ENCODE data around the gene PTOV1. TPM values are rescaled to one million over a fixed set of nuclear protein-coding genes. Genes with fewer than 3 reads are reported as not detected.

PTOV1 gene
- total and polyA plus RNA-seq, 10 of the 15 experiments (the other 5 are each of a cell fraction or from before 2014, with no cell fraction given): 3.2 to 83.5 (median 22.3) TPM

- ChIA-PET POLR2A (interaction anchor here (0.5 kb wide), 1 partner anchor 154 kb away, joined by 4 read pairs; no protein-coding TSS in a partner anchor), RAD21 (ENCODE audit: unreplicated experiment) (interaction anchor here (1.3 kb wide), 1 partner anchor 13 kb away, joined by 3 read pairs; the partner anchor contains the start of gene PTOV1), SMC1A (ENCODE audit: uncharacterized antibody, unreplicated experiment) (no interaction called here), CTCF (interaction anchor here (1.4 to 1.5 kb wide), 2 partner anchors 10 to 13 kb away, joined by 3 read pairs; partner anchors contain the start of gene PTOV1)
- 96% methylated on average over 24 of the region's 24 CpGs for WGBS (ENCODE audit: insufficient coverage, insufficient replicate concordance, low lambda C conversion rate, missing lambda C conversion rate)
- no peak for ATAC-seq
- Histone ChIP-seq H3K4me2 (ENCODE audit: control insufficient read depth, insufficient read depth) (no peak overlapping the region), H3K79me2 (ENCODE audit: control insufficient read depth, insufficient read depth, low read length) (peaks cover 18% of the 10 kb centered on the region), H3K27me3 (replicated peaks in 1 of 2; ENCODE audit: control insufficient read depth in 2 of 2, insufficient read depth in 2 of 2, low read length in 1 of 2) (no peaks in the 10 kb centered on the region), H4K20me1 (ENCODE audit: control insufficient read depth, insufficient read depth) (no peaks in the 10 kb centered on the region), H2AFZ (ENCODE audit: control insufficient read depth, low read depth, low read length) (no peak overlapping the region), H3K4me1 (ENCODE audit: control insufficient read depth, insufficient read depth, low read length) (peaks cover 8% of the 10 kb centered on the region), H3K9ac (ENCODE audit: control insufficient read depth, insufficient read depth, low read length) (no peak overlapping the region), H3K9me3 (replicated peaks; ENCODE audit: control insufficient read depth, insufficient read depth, low read length) (no peaks in the 10 kb centered on the region), H3K4me3 (no peak overlapping the region), H3K36me3 (ENCODE audit: control insufficient read depth in 2 of 2, insufficient read depth in 2 of 2, low read length in 1 of 2) (peaks cover 9 to 26% of the 10 kb centered on the region in 2 experiments), H3K27ac (ENCODE audit: control insufficient read depth, insufficient read depth) (no peak overlapping the region)
- FAIRE-seq: no peak
- in situ Hi-C loops (cut with MboI): no loop called here
- no TSS peak for BruUV-seq (replicated peaks)
- no peak for DNase-seq (ENCODE audit: low read depth, low spot score)
- intact Hi-C loops (cut with micrococcal nuclease; ENCODE audit: unreplicated experiment): no loop called here
- no peak for TF ChIP-seq MAX (IDR thresholded peaks at IDR 0.05; ENCODE audit: low read depth, low read length)
- TF ChIP-seq BCL3 (IDR thresholded peaks at IDR 0.05; ENCODE audit: borderline replicate concordance, insufficient read depth, low read depth, low read length, poor library complexity, severe bottlenecking): no peak
- TF ChIP-seq CREM (IDR thresholded peaks at IDR 0.05; ENCODE audit: low read depth): no peak
- no peak for TF ChIP-seq ZBTB33 (IDR thresholded peaks at IDR 0.05)
- no peak for TF ChIP-seq BHLHE40 (IDR thresholded peaks at IDR 0.05; ENCODE audit: borderline replicate concordance in 1 of 2, low read depth in 2 of 2, low read length in 1 of 2)
- no peak for TF ChIP-seq USF2 (IDR thresholded peaks at IDR 0.05; ENCODE audit: borderline replicate concordance, low read depth, low read length)
- no peak for TF ChIP-seq CTCF (IDR thresholded peaks at IDR 0.05 in 2 of 3, conservative IDR thresholded peaks at IDR 0.05 in 1 of 3; ENCODE audit: control insufficient read depth in 2 of 3, extremely low read depth in 1 of 3, insufficient read depth in 1 of 3, low read depth in 3 of 3, low read length in 3 of 3)
- no peak for TF ChIP-seq NFXL1 (IDR thresholded peaks at IDR 0.05; ENCODE audit: borderline replicate concordance)
- no peak for TF ChIP-seq MEF2B (IDR thresholded peaks at IDR 0.05; ENCODE audit: partially characterized antibody, poor library complexity, severe bottlenecking)
- no peak for TF ChIP-seq IRF5 (IDR thresholded peaks at IDR 0.05; ENCODE audit: borderline replicate concordance)
- no peak for TF ChIP-seq JUNB (IDR thresholded peaks at IDR 0.05)
- TF ChIP-seq JUND (IDR thresholded peaks at IDR 0.05; ENCODE audit: low read depth, low read length): no peak
- TF ChIP-seq TBL1XR1 (IDR thresholded peaks at IDR 0.05; ENCODE audit: low read depth, low read length): no peak
Observed at GRCh38 chr19:49863254-49863934, 12.4 kb downstream of the PTOV1 start.

Data from GM12878 (cell line).